ENCODE measurements around the gene FOXJ3. TPM values are rescaled to one million over a fixed set of nuclear protein-coding genes. Genes with fewer than 3 reads are reported as not detected.

FOXJ3 gene
- polyA plus RNA-seq, 3 donors: 38.8 to 48.9 (median 45.6) TPM

DNA sequence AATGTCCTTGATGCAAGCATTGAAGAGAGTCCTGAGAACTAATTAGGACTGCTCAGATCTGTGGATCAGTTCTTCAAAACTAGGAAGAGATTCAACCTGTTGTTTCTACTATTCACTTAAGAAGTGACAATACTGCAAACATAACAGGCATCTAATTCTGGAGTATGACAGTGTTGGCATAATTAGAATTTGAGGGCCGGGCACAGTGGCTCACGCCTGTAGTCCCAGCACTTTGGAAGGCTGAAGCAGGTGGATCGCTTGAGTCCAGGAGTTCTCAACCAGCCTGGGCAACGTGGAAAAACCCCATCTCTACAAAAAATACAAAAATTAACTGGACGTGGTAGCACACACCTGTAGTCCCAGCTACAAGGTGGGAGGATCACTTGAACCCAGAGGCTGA is 8.0 kb upstream of the FOXJ3 start:
- no peak for DNase-seq (ENCODE audit: extremely low read depth in 1 of 11, low read depth in 9 of 11, low spot score in 4 of 11)

DNA sequence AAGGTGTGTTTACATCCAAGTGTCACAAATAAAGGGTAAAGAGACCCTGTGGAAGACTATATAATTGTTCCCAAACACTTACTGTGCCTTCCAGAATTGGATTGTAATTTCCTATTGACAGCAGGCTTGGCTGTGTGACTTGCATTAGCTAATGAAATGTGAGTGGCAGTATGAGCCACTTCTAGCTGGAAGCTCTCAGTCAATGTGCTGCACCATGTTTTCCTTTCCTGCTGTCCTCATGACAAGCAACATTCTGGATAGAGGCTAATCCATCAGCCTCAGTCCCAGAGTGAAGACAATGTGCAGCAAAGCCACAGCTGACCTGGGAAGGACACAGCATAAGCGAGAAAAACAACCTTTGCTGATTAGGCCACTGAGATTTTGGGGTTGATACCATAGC is 5.9 kb upstream of the FOXJ3 start:
- no peak for DNase-seq (ENCODE audit: extremely low read depth in 1 of 11, low read depth in 9 of 11, low spot score in 4 of 11)

DNA sequence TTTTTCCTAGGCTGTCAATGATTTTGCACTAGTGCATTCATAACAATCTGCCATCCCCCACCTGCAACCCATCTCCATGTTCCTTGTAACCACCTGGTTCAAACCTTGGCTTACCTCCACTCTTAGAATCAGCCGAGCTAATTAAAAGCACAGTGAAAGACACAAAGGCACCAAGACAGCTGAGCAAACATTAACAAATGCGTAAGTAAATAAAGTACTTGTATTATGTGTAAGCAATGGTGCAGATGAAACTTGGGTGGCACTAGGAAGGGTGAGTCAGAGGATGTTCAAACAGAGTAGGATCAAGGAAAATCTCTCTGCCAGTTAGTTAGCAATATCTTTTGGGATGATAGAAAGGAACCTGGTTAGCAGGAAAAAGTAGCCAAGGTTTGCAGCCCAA is 5.1 kb upstream of the FOXJ3 start:
- no peak for DNase-seq (ENCODE audit: extremely low read depth in 1 of 11, low read depth in 9 of 11, low spot score in 4 of 11)

DNA sequence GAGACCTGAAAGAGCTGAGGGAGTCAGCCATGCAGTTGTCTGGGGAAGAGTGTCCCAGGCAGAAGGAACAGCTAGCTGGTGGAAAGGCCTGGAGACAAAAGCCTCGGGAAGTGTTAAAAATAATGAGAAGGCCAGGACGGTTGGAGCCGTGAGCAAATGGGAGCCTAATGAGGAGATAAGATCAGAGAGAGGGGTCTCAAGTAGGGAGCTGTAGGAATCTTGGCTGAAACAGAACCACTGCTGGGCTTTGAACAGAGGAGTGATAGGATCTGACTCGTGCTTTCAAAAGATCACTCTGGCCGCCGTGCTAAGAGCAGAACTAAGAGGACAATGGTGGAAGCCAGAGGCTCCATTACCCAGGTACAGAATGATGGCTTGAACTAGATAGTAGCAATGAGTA is 1.9 kb upstream of the FOXJ3 start:
- DNase-seq (ENCODE audit: extremely low read depth in 1 of 11, low read depth in 9 of 11, low spot score in 4 of 11): no peak

DNA sequence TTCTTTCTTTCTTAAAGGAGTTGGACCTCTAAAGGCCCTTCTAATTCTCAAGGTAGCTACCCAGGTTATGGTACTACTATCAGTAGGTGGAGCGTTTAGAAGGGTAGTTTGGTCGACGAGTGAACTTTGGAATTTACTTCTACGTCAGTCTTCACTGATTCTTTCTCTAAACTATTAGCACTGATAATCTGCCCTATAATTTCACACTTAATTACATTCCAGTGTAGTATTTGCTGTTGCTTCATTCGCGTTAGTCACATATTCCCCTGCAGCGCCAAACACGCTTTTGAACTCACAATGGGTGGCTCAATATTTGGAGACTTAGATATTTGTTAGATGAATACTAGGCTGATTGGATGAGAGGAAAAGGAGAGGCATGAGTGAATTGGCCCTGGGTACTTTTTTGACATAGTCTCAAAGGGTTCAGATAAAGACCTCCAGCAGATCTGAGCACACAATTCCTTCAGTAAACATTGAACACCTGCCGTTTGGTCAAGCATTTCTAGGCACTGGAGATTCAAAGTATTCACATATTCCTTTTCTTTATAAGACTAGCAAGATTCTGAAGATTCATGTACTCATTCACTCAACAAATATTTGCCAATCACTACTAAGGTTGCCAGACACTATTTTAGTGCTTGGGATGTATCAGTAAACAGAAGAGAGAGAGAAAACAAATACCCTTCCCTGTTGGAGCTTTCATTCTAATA is 929 bp upstream of the FOXJ3 start:
- peak in 3 of 11 donors; percentile 12 to 25 (median 20) for DNase-seq (ENCODE audit: extremely low read depth in 1 of 11, low read depth in 9 of 11, low spot score in 4 of 11)

DNA sequence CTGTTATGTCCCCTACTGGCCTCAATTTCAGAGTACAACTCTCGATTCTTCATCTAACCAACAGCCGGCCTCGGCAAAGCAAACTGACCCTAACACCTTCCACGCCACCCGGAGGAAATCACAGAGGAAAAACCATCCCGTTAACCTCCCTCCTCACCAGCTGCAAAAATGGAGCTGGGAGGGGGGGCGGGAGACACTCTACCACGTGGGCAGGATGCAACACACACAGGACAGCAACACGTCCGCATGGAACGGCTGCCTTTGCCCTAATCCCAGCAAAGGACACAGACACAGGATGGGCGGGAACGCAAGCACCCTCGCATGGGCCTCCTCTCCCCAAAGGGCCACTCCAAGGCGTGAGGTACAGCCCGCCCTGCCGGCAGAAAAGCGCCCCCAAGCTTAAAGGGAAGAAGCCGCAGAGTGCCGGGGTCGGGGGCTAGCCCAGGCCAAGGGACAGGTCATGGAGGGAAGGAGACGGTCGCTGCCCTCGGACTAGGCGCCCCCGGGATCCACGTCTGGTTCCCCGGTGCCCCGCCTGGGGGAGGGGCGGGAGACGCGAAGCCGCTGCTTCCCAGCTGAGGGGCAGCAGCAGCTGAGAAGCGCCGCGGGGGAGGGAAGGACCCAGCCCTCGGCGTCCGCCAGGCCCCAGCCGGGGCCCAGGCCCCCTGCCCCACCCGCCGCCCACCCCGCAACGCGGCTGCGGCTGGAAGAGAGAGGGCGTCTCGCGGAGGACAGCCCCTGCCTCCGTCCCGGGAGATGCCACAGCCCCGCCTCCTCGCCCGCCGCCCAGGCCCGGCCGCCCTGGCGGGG is 590 bp downstream of the FOXJ3 start:
- peak in 7 of 11 donors; percentile 18 to 51 (median 34) for DNase-seq (ENCODE audit: extremely low read depth in 1 of 11, low read depth in 9 of 11, low spot score in 4 of 11)

DNA sequence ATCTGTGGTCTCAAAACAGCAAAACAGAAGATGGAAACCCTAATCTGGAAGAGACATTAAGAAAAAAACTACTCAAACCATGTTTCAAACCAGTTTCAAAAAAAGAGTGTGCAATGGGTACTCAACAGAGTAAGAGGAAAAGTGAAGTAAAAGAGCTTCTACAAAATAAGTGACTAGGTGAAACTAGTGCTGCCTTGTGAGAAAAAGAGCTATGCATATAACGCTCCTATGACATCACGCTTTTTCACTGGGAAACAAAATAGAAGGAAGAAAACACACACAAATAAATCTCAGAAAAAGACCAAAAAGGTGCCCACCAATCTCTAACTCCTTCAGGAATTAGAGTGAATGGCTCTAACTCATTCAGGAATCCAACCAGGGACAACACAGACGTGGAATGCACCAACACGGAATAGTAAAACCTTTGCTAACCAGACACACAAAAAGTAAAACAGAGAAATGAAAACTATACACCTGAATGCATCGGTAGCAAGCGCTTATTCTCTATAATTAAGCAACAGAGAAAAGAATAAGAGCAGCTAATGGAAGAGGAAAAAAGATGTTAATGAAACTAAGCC is 1.3 kb downstream of the FOXJ3 start:
- peak in 1 of 11 donors; percentile 4 for DNase-seq (ENCODE audit: extremely low read depth in 1 of 11, low read depth in 9 of 11, low spot score in 4 of 11)

DNA sequence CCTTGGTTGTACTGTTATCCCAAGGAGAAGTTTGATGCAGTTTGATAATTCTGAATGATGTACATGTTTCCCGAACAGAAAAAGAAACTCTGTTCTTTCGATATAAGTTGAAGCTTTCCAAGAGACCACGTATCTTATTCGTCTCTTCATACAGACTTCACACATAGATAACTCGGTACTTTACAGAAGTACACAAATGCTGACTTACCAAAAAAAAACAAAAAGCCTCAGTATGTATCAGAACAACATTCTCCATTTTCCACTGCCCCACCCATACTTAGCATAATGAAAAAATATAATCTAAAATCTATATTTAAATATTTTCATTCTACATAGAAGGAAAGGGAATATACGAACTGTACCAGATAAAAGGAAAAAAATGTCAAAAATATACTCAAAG is 2.2 kb downstream of the FOXJ3 start:
- DNase-seq (ENCODE audit: extremely low read depth in 1 of 11, low read depth in 9 of 11, low spot score in 4 of 11): no peak

DNA sequence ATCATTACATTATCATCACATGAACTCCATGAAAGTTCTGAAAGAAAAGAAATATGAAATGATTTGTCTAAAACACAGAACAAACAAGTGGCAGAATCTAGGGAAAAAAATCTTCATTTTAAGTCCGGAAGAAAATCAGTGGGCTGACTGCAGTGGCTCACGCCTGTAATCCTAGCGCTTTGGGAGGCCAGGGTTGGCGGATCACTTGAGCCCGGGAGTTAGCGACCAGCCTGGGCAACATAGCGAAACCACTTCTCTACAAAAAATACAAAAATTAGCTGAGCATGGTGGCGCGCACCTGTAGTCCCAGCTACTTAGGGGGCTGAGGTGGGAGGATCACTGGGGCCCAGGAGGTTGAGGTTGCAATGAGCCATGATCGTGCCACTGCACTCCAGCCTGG is 4.8 kb downstream of the FOXJ3 start:
- no peak for DNase-seq (ENCODE audit: extremely low read depth in 1 of 11, low read depth in 9 of 11, low spot score in 4 of 11)

DNA sequence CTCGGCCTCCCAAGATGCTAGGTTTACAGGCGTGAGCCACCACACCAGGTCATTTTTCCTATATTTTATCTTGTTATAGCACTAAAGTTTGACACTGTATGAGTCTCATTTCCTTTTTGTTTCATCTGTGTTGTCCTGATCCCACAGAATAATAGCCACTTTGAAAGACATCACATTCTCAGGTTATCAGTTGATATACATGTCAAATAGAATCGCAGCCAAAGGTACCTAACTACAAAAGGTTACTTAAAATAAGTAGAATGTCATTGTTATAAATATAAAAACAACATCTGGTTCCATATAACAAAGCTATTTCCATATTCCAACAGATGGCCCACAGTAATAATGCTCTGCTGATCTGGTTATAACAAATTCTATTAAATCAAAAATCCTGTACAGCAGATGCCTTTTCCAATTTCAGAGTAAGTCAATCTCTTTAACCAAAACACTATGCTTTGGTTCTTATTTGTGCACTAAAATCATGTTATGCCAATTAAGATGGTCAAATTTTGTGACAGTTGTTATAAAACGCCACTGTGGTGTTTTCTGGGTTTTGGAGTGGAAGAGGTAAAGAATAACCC is 6.0 kb downstream of the FOXJ3 start:
- no peak for DNase-seq (ENCODE audit: extremely low read depth in 1 of 11, low read depth in 9 of 11, low spot score in 4 of 11)

DNA sequence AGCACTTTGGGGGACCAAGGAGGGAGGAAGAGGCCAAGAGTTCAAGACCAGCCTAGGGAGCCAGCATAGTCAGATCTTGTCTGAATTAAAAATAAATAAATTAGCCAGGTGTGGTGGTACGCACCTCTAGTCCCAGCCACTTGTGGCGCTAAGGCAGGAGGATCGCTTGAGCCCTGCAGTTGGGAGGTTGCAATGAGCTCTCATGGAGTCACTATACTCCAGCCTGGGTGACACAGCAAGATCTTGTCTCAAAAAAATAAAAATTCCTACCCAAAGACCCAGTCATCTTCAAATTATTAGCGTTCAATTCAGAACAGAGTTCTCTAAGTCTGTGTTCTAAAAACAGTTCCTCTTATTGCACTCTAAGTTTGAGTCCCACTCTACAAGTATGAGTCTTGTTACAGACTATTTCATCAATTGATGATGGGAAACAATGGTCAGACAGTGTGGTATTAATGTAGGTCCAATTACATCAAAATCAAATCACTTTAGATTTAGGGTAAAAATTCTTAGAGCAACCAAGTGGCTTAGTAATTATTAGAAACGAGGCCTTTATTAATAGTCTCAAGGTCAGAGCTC is 6.9 kb downstream of the FOXJ3 start:
- no peak for DNase-seq (ENCODE audit: extremely low read depth in 1 of 11, low read depth in 9 of 11, low spot score in 4 of 11)

DNA sequence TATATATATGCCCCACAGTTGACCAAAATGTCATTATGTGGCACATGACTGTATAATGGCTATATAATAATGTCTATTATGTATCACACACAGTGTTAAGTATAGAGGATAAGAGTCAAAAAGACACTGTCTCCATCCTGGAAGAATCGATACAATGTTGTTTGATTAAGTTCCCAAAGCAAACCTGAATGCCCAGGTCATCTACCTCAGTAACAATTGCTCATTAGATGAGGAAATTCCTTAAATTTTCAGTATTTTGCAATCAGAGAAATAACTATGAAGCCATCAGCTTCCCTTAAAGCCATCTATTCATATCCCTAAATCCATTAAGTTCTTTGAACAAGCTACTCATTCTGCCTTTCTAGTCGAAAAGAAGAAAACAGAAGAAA is 10.0 kb downstream of the FOXJ3 start:
- no peak for DNase-seq (ENCODE audit: extremely low read depth in 1 of 11, low read depth in 9 of 11, low spot score in 4 of 11)

DNA sequence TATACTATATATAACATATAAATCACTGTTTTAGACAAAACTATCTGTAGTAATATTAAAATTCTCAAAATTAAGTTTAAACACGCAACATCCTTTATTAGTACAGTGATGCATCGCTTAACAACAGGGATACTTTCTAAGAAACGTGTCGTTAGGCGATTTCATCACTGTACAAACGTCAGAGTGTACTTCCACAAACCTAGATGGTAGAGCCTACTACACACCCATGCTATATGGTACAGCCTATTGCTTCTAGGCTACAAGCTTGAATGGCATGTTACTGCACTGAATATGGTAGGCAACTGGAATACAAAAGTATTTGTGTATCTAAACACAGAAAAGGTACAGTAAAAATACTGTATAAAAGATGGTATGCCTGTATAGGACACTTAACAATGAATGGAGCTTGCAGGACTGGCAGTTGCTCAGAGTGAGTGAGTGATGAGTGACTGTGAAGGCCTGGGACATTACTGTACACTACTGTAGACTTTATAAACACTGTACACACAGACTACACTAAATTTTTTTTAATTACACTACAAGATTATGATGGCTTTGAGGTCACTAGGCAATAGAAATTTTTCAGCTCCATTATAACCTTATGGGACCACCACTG is 10.5 kb downstream of the FOXJ3 start:
- no peak for DNase-seq (ENCODE audit: extremely low read depth in 1 of 11, low read depth in 9 of 11, low spot score in 4 of 11)

DNA sequence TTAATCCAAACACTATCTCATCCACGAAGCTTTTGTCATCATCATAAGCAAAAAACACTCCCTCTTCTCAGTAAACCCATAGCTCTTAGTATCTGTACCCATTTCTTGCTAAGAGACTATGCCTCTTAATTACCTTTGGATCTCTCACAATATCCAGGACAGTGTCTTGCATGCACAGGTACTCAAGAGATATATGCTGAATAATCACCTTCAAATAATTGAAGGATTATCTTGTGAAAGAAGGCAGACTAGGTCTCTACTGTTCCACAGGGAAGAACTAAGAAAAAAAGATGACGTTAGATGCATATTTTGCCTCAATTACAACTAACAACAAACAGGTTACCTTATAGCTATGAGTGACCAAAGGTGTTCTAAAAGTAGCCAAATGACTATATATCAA is 11.5 kb downstream of the FOXJ3 start:
- no peak for DNase-seq (ENCODE audit: extremely low read depth in 1 of 11, low read depth in 9 of 11, low spot score in 4 of 11)

DNA sequence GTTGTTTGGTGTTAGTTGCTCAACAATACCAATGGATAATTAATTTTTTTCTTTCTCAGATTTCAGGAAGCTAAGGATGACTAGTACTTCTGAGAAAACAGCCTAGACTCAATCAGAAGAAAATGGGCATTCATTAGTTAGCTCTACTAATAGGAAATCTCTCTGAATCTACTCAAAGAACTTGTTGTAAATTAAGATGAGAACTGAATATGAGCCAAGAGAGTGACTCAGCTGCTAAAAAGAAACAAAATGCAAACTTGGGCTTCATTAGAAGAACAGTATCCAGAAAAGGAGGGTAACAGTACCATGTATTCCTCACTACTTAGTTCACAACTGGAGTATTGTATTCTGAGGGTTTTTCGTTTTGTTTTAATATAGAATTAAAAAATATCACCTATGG is 12.5 kb downstream of the FOXJ3 start:
- no peak for DNase-seq (ENCODE audit: extremely low read depth in 1 of 11, low read depth in 9 of 11, low spot score in 4 of 11)

DNA sequence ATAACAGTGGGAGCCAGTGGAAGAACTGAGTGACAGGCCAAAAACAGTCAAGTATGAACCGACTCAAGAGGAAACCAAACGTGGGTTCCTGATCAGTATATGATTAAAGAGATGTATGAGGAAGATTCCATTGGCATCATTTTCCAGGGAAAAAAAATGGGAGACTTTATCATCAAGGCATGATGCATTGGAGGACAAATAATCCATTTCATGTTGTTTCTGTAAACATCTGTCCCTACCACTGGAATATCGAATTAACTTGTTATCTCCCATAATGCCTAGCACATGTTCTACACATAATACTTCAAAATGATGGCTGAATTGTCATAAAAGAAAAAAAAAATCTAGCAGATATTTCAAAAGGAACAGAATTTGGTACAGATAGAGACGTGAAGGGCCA is 13.3 kb downstream of the FOXJ3 start:
- DNase-seq (ENCODE audit: extremely low read depth in 1 of 11, low read depth in 9 of 11, low spot score in 4 of 11): no peak

DNA sequence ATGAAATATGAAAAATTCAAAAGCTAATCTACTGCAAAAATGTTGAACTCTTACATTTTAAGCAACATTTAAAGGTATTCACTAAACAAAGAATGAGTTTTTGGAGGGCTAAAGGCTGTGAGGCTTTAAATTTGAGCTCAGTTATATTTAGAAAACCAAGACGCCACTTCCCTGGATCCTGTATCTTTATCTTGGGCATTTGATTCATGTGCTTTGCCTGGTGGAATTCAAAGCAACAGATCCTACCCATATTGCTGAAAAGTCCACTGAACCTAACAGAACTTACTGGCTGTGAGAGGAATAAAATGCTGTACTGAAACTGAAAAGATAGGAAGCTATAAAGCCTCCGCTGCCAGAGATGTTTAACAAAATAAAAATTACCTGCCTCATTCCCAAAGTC is 14.3 kb downstream of the FOXJ3 start:
- DNase-seq (ENCODE audit: extremely low read depth in 1 of 11, low read depth in 9 of 11, low spot score in 4 of 11): no peak

DNA sequence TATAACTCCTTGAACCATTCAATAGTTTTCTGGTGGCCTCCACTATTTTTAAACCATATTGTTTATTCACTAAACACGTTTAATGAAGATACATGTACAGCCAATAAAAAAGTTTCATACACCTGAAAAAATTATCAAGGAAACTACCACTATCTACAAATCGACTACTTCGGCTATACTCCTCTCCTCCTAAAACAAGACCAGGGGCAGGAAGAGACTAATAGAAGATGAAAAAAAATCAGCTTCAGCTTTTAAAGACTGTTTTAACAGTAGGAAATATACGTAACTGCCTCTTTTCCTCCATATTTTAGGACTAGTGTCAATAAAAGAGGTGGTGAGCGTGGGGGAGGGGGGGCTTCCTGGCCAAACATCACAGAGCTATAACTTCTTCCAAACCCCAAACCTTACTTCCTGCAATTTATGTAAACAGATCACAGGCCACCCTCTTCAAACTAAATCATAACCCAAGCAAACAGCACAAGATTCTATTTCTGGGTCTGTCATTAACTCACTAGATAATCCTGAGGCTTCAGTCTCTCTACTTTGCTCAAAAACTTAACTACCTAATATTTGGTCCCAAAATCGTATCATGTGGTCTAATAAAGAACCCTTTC is 15.1 kb downstream of the FOXJ3 start:
- DNase-seq (ENCODE audit: extremely low read depth in 1 of 11, low read depth in 9 of 11, low spot score in 4 of 11): no peak
